HG03139 (cell line): Measurements from ENCODE around the gene BID.
"Not testable (repeated sequence)": the region's sequence is repeated elsewhere in the genome, so short reads cannot be mapped to it uniquely, and the experiment has no call there.

Source experiments
- ATAC-seq: cut with Tn5 transposase; IDR thresholded peaks from one replicate; pipeline ENCODE4 v1.9.1; 2021; ENCODE audit not compliant: unreplicated experiment

BID gene

DNA sequence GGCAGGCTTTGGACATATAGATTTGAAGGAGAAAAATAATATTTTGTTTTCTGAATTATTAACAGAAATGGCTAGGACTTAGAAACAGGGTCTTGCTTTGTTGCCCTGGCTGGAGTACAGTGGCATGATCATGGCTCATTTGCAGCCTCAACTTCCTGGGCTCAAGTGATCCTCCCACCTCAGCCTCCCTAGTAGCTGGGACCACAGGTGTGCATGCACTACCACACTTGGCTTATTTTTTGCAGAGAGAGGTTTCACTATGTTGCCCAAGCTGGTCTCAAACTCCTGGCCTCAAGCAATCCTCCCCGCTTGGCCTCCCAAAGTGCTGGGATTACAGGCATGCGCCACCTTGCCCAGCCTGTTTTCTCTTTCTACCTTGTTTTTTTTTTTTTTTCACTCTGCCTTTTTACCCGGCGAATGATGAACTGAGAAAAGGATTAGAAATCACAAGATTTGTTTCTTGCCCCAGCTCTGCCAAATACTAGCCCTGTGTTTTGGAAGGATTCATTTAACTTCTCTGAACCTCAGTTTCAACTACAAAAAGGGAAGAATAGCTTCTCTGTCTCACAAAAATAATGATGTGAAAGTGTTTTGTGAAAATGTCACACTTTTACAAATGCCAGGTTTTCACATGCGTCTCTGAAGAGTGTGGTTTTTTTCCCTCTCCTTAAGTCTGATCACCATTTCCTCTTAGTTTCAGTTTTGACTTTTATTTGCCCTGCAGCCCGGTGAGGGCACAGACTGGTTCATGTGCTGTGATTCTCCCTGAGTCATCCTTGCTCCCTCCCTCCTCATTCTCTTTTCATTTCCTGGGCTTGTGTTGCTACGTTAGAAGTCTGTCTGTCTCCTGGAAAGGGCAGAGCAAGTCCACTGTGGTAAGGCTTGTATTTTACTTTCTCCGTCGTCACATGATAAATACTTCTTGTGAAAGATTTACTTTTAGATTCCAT, 68.0 kb downstream of the BID start:
- peak; percentile 77 for ATAC-seq

- no peak for ATAC-seq
Observed at GRCh38 chr22:17705546-17705945, 68.7 kb downstream of the BID start.

DNA sequence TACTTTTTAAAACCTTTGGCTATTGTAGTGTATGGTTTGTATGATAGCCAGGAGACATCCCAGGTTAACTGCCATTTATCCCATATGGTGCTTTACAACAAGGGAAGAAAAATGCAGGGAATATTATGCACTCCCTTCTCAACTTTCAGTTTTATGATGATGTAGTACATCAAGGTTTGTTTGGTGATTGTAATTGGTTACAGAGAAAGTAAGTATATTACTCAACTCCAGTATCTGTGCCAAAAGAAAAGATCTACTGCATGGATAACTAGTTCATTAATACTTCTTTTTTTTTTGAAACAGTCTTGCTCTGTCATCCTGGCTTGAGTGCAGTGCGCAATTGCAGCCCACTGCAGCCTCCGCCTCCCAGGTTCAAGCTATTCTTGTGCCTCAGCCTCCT, 70.5 kb downstream of the BID start:
- ATAC-seq = no peak

DNA sequence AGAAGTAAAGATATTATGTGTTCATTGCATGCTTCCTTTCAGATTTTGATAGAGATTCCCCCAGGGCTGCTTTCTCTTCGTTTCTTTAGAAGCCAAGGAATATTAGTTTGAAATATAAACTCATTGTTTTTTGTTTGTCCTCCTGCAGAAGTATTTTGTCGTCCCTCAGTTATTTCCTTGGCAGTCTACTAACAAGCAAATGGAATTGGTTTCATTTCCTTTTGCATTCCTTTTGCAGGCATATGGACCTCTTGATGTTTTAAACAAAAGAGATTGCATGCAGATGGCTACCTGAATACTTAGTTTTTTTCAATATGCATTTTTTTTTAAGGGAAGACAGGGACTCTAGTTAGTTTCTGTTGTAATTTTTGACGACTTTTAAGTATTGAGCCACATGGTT, 73.5 kb downstream of the BID start:
- no peak for ATAC-seq

DNA sequence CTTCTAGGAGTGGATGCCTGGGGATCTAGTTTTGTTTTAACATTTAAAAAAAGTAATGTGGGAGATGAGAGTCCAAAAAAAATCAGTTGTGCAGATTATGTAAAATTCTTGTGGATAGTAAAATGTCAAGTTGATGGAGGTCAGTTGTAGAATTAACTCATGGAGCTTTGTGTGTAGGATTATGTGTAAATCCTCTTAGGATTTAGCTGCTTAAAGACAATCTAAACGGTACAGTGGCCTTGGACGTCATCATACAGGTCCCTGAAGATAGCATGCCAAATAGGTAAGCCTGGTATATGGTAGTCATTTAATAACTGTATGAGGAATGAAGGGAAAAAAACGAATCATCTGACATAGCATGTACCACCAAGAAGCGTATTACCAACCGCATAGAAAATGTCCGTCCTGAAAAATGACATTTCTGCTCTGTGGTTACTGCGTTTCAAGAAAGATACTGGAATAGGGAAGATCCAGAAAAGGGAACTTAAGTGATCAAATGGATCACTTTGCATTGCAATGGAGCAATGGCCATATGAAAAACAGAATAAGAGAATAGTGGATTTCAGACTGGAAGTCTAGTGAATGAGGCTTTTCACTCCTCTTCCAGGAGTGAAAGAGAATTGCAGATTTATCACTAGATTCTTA, 74.5 kb downstream of the BID start:
- ATAC-seq = no peak

GRCh38 chr22:17698948-17699347, 75.3 kb downstream of the BID start:
- ATAC-seq = no peak

DNA sequence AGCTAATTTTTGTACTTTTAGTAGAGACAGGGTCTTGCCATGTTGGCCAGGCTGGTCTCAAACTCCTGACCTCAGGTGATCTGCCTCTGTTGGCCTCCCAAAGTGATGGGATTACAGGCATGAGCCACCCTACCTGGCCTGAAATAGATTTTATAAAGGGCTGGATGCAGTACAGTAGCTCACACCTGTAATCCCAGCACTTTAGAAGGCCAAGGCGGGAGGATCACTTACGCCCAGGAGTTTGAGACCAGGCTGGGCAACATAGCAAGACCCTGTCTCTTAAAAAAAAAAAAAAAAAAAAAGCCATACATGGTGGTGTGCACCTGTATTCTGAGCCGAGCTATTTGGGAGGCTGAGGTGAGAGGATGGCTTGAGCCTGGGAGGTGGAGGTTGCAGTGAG, 76.0 kb downstream of the BID start:
- not testable (repeated sequence) for ATAC-seq

DNA sequence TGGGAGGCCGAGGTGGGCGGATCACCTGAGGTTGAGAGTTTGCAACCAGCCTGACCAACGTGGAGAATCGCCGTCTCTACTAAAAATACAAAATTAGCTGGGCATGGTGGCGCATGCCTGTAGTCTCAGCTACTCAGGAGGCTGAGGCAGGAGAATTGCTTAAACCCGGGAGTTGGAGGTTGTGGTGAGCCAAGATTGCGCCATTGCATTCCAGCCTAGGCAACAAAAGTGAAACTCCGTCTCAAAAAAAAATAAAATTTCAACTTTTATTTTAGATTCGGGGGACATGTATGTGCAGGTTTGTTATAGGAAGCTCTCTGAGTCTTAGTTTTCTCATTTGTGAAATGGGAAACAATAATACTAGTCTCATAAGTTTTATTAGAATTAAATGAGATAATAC, 77.1 kb downstream of the BID start:
- not testable (repeated sequence) for ATAC-seq

DNA sequence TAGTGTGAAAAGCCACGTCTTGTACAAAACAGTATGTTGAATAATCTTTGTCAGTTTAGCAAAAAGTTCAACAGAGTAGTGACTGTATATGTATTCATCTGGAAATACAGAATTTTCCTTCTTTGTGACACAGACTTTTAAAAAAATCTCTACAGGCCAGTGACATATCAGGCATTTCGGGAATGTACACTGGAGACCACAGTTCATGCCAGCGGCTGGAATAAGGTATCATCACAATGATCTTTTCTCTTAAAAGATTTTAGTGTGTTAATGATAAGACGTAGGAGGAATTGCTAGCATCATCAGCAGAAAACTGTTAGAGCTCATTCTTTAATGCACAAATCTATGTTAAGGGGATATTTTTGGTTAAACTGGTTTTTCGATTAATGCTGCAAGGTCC, 78.3 kb downstream of the BID start:
- ATAC-seq = no peak

- ATAC-seq = no peak
Observed at GRCh38 chr22:17694752-17695151, 79.5 kb downstream of the BID start.

GRCh38 chr22:17694193-17694592, 80.1 kb downstream of the BID start:
- no peak for ATAC-seq

DNA sequence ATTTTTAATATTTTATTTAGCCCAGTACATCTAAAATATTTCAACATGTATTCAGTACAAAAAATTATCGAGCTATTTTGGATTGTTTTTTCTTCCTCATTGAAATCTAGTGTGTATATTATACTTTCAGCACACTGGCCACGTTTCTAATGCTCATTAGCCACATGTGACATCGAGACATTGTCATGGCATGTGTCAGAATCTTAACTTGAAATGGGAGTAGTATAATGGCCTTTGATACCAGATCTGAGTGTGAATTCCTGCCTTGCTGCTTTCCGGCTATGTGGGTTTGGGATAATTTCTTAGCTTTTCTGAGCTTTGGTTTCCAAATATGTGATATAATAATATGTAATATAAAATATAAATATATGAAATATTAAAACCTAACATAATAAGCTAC, 81.4 kb downstream of the BID start:
- no peak for ATAC-seq

GRCh38 chr22:17684245-17684644, 90.0 kb downstream of the BID start:
- ATAC-seq = no peak
